GM19468 (cell line): ENCODE data around the gene PVALB.

Experiments used
- ATAC-seq: cut with Tn5 transposase; IDR thresholded peaks from one replicate; pipeline ENCODE4 v1.9.1; 2021; ENCODE audit warnings: mild to moderate bottlenecking, moderate library complexity, moderate number of reproducible peaks; ENCODE audit not compliant: unreplicated experiment; ENCODE audit errors: extremely low read depth

PVALB gene

GRCh38 chr22:36776722-36777121, 40.1 kb downstream of the PVALB start:
- no peak for ATAC-seq

DNA sequence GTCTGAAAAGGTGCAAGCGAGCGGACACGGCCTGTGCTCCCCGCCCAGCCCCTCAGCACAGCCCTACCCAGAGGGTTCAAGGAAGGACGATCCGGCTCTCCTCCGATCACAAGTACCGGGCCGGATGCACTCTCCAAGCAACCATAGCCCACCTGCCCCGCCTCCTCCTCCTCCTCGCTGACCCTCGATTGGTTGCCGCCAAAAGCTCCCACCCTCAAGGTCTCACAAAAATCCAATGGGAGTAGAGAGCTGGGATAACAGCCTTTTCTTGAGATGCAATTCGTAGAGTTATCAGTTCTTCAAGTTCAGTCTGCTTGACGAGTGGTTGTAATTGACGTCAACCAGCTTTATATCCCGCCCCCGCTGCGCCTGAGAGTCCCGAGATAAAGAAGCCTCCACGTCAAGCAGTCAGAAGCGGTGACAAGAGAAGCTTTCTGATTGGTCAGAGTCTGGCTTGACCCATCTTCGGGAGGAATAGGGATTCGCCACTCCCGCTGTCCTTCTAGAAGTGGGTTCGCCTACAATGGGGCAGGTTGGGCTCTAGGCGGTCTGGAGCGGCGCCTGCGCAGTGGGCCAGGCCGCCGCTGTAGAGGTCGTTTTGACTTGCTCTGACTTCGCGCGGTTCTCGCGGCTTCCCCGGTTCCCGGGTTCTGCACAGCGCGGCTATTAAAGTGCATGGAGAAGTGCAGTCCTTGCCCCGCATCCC, 40.7 kb downstream of the PVALB start, which contains the start of gene IFT27:
TSS of gene IFT27 (minus strand) at position 156 of the 706 bp plus-strand sequence. CDS start 412 bp downstream, outside the sequence.
- ATAC-seq = peak; percentile 89

- no peak for ATAC-seq
These were observed 41.3 kb downstream of the PVALB start for GRCh38 chr22:36775586-36775963.

GRCh38 chr22:36773935-36774334, 42.9 kb downstream of the PVALB start:
- no peak for ATAC-seq

GRCh38 chr22:36772451-36772850, 44.4 kb downstream of the PVALB start:
- ATAC-seq = no peak

GRCh38 chr22:36771356-36772063, 45.3 kb downstream of the PVALB start:
- no peak for ATAC-seq

DNA sequence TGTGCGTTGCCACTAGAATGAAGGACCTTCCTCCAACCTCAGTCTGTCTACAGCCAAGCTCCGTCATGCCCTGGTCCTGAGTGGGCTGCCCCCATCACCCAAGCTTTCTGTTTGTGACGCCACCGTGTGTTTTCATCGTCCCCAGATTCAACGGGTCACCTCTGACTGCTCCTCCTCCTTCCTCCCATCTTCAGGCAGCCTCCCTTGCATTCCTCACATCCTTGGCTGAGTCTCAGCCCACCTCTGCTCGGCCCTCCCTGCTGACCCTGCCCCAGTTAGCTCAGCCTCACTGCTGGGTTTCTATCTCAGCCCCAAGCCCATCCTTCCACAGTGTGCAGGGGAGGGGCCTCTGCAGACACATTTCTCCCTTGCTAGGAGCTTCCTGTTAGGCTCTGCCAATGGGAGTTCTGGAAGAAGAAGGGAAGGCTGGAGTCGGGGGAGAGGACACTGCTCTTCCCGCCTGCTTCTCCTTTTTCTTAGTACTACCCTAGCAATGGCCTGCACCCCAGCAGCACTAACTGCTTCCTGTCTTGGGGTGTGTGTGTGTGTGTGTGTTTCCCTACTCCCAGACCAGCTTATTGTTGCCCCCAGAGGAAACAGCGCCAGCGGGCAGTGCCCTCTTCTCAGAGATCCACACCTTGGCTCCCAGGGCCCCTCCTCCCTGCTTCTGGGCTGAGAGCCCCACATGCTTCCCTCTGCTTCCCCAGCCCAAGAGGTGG, 46.2 kb downstream of the PVALB start:
- no peak for ATAC-seq

- no peak for ATAC-seq
These were observed 47.0 kb downstream of the PVALB start for GRCh38 chr22:36769541-36770512.

DNA sequence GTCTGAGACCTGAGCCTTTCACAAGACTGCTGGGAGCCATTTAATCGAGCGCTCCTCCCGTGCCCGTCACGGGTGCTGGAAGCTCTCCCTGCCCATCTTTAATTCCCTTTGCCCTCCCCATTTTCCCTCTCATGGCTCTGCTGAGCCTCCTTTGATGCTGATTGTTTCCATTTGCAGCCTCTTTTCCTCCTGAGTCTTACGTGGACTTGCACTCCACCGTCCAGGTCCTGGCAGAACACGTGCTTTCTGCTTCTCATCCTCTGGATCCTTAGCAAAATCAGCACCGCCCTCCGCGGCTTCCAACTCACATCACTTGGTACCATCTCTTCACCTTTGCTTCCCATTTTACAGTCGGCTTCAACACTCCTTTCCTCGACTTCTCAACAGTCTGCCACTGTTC, 48.2 kb downstream of the PVALB start:
- no peak for ATAC-seq

DNA sequence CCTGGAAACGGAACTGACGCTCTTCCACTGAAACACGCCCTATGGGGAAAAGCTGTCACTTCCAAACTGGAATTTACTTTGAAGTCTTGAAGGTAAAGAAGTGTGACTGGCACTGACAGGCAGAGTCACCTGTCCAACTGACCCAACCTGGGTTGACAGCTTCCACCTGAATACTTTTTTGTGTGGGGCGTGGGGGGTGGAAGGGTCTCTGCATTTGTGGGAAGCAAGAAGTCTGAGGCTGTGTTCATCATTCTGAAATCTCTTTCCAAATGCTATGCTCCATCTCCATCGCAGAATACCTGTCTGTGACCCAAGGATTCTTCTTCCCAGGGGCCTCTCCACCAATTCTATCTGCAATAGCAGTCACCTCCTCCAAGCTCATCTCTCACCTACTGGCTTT, 48.7 kb downstream of the PVALB start:
- ATAC-seq = no peak

GRCh38 chr22:36767035-36767775, 49.6 kb downstream of the PVALB start:
- ATAC-seq = no peak

- ATAC-seq = no peak
These were observed 50.8 kb downstream of the PVALB start for GRCh38 chr22:36765943-36766450.

- ATAC-seq = no peak
These were observed 51.5 kb downstream of the PVALB start for GRCh38 chr22:36765131-36765942.

- no peak for ATAC-seq
These were observed 52.2 kb downstream of the PVALB start for GRCh38 chr22:36764641-36765040.

DNA sequence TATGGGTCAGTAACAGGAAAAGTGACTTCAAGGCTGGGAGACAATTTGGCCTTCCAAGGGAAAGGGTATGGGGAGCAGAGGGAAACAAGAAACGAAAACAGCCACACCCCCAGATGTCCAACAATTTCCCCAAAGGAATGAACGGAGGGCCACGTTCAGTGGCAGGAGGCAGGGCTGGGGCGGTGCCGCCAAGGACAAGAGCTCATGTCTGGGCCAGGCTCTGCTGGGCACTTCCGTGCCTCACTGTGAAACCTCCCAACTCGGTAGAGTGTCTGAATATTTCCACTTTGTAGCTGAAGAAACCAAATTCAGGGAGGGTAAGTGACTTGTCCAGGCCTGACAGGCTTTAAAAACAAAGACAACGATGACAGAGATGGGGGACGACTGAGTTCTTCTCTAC, 52.8 kb downstream of the PVALB start:
- ATAC-seq = no peak

GRCh38 chr22:36763576-36763975, 53.3 kb downstream of the PVALB start:
- ATAC-seq = no peak

DNA sequence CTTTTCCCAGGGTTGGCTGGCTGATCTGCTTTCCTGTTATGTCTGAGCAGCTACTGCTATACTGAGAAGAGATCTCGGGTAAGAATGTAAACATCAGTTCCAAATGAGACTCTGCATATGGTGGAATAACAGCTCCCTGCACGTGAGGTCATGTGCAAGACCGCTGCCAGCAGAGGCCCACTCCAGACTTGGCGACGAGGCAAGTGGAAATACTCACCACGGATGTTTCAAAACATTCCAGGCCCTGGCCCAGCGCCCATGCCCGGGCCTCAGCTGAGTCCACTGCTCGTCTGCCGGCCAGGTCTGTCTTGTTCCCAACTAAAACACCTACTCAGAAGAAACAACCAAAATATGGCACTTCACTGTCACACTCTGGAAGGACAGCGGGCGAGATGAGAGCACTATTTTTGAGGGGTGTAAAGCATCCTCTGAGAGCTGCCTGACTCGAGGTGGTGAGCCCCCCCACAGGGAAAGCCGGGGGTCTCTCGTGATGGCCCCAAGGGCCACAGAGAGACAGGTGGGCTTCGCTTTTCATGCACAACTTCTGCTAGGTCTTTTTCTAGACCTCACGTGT, 54.1 kb downstream of the PVALB start:
- no peak for ATAC-seq
